ENCODE results near the gene LAMTOR5.
A peak's percentile ranks its signal among the peaks of the same experiment; 100 is the strongest.
"Not testable (repeated sequence)": the region's sequence is repeated elsewhere in the genome, so short reads cannot be mapped to it uniquely, and the experiment has no call there.

Gene LAMTOR5

DNA sequence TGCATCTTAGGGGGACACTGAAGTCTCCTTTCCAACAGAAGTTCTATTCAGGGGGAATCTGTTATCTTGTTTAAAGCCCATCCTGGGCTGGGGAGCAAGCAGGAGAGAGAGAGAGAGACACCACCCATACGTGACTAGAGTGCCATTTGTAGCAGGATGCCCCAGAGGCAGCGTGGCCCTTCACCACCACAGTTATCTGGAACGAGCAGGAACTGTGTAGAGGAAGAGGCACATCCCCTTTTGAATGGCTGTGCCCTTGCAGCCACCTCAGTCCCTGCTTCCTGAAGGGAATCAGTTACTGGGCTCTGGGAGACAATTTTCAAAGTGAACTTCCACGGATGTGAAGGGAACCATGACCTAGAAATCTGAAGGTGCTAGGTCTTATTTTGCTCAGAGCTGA lies 19.4 kb upstream of the LAMTOR5 start:
- DNase-seq (ENCODE audit: low spot score), result no peak

DNA sequence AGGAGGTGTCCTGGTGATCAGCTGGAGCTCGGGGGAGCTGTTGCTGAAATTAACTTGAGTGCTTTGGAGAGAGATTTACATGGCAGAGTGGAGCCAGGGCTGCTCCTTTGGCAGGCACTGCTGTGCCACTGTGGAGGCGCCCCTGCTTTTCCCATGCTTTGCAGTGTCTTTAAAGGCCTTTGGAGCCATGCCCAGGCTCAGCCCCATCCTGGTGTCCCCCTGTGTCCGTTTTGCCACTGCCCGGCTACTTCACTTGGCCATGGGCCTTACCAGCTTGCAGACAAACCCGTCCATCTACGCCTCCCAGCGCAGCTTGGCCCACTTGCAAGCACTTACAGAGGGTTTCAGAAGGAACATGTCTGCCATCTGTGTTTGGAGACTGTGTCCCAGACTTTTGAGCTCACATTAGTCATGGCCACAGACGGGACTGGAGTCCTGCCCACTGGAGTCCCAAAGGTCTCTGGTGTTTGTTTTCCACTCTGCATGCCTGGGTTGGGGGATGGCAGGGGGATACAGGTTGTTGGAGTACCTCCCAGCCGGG lies 18.2 kb upstream of the LAMTOR5 start:
- no peak for DNase-seq (ENCODE audit: low spot score)

DNA sequence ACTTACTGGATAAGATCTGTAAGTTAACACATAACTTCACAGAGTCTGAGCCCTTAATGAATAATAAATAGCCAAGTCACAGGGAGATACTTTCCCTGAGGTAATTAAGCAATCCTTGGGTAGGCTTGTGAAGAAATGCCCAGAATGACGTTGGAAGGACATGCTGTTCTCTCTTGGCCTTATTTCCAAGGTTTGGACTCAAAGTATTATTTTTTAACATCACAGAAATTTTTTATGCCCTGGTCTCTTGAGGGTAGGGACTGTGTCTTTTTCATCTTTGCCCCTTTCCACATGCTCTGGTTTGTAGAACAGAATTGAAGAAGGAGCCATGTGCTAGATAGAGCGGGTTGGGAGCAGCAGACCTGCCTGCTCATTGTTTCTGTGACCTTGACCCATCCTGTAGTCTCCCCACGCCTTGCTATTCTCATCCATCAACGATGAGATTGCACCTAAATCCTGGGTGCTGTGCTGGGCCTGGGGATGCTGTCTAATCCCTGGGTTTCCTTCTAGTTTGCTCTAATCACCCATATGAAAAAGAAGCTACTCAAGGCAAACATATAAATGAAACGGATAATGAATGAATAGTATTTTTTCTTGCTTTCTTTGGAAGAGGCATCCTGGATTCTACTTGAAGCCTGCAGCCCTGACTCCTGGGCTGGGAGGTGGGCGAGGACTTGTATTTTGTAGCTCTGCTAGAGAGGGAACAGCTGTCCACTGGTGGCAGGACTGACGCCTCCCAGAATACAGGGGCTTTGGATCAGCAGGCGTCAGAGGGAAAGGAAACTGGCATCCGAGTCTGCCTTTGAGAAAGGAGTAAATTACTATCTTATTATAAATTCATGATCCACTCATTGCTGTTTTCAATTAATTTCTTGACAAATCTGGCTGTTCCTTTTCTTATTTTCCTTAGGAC lies 17.5 kb upstream of the LAMTOR5 start:
- no peak for DNase-seq (ENCODE audit: low spot score)

DNA sequence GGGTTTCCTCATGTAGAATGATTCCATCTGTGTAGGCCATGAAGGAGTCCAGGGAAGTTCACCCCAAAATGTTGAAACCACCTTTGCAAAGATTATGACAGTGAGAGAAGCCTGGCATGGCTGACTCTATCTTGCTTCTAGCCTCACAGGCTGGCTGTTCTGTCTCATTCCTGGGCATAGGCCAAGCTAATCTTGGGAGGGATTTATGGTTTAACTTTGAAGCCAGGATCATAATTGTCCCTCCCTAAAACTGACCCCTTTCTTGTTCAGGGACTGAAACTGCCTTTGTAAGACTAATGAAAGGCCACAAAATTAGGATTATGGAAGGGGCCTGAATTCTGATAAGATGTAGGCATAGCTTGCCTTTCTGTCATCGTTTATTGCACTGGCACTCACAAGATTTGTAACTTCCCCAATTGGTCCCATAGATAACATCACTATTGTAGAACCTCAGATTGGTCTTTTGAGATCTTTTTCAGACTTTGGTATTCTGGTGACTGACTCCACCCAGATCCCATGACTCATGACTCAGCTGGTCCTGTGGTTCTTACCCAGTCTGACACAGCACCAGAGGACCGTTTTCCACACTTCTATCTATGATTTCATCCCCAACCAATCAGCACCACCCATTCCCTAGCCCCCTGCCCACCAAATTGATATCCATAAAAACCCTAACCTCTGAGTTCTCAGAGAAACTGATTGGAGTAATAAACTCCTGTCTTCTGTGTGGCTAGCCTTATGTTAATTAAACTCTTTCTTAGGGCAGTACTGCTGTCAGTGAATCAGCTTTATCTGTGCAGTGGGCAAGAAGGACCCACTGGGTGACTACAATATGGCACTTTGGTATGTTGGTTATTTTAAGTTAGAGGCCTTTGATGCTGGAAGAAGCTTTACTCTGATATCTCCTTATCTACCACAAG lies 13.6 kb upstream of the LAMTOR5 start:
- DNase-seq (ENCODE audit: low spot score), result no peak

DNA sequence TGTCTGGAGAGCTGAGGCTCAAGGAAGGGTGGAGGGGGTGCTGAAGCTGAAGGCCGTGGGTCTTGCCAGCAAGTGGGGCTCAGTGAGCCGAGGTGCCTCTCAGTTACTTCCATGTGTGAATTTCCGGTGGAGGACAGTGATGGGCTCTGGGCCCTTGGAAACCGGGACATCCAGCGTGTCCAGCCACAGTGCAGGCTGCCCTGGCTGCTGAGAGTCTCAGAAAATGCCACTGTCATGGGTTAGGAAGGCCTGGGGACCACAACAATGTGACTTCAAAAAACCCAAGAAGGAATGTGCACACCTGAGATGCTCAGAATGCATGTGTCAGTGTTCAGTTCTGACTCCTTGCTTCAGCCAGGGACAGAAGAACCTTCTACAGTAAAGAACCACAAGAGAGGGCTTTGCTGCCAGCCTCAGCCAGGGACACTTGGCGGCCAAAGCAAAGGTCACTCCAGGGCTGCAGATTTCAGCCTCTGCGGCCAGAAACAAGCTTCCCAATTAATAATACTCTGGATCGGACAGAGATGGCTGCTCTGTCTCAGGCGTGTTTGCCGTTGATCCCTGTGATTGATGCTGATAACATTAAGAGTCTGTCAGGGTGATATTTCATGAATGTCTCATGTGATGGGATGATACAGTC lies 12.6 kb upstream of the LAMTOR5 start:
- no peak for DNase-seq (ENCODE audit: low spot score)

DNA sequence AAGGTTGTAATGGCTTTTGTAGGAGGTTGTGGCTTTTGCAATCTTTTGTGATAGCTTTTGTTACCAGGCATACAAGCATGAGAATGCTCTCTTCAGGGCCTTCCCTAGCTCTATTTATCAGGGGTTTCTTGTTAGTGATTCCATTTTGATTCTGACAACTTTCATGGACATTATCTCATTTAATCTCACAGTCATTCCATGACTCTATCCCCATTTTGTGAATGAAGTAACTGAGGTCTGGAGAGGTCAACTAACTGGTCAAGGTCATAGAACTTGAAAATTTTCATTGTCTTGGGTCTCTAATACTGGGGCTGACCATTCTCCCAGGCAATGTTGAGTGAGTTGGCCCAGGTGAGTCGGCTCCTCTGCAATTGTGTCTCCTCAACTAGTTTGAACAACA lies 11.2 kb upstream of the LAMTOR5 start:
- DNase-seq (ENCODE audit: low spot score), result no peak

DNA sequence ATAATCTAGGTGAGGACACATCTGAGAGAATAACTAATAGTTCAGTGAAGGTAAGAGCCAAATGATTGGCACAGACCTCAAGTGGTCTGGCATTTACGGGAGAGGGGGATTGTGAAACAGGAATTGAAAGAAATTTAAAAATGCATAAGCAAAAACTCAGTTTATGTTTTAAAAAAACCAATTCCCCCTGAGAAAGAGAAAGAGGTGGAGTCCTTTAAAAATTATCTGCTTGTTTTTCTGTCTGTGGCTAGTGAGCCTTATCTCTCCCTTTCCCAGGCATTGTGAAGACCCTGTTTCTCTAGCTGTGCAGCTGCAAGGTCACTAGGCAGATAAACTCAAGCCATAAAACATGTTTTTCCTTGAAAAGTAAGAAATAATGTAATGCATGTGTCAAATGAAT lies 5.6 kb upstream of the LAMTOR5 start:
- DNase-seq (ENCODE audit: low spot score), result not testable (repeated sequence)

DNA sequence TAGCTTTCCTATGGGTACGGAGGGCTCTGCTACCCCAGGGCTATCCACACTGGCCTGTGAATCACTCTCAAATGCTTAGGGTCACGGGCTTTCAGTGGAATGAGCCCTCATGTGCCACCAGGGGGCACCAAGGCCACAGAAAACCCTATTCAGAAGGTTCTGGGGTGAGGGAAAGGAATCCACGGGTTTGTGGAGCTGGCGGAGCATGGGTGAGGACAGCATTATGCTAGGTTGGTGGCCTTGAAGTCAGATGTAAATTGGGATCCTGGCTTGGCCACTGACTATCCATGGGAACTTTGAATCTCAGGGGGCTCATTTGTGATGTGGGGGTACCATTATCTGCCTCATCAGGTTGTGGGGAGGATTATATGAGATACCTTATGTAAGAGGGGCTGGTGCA lies 5.1 kb upstream of the LAMTOR5 start:
- peak; percentile 61 for DNase-seq (ENCODE audit: low spot score)

DNA sequence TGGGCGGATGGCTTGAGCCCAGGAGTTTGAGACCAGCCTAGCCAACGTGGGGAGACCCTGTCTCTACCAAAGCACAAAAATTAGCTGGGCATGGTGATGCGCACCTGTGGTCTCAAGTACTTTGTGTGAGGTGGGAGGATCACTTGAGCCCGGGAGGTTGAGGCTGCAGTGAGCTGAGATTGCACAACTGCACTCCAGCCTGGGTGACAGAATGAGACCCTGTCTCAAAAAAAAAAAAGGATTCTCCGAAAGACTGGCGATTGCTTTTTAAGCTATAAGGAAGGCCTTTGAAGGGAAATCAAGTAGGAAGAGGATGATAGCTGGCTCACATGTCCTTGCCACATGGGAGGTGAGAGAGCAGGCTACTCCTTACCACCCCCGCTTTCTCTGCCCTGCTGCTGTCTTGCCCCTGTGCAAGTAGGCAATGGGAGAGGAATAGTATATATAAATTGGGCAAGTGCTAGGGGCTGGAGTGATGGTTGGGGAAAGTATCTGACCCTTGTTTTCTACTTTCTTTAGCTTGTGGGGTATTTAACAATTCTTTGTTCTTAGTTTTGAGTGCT lies 3.8 kb upstream of the LAMTOR5 start:
- no peak for DNase-seq (ENCODE audit: low spot score)

DNA sequence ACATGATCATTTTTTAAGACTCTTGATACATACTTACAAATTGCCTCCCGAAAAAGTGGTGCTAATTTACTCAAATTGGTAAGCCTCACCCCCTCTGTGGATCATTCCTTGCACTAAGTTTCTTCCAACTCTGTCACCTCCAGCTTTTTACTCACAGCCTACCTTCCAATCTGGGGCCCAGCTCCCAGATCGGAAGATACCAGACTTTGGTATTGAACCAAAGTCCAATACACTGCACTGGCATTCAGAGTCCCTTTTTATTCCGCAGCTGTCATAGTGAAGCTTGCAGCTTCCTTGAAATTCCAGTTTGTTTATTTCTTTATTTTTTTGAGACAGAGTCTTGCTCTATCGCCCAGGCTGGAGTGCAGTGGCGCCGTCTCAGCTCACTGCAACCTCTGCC lies 1.8 kb upstream of the LAMTOR5 start:
- no peak for DNase-seq (ENCODE audit: low spot score)

DNA sequence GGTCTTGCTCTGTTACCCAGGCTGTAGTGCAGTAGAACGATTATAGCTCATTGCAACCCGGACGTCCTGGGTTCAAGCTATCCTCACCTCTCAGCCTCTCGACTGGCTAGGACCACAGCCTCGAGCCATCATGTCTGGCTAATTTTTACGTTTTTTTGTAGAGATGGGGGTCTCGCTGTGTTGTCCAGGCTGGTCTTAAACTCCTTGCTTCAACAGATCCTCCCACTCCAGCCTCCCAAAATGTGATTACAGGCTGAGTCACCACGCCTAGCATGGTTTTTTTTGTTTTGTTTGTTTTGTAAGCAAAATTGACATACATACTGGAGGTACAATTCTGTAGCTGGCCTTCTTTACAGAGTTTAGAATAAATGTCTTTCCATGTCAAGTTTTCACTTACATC lies 994 bp upstream of the LAMTOR5 start:
- no peak for DNase-seq (ENCODE audit: low spot score)

DNA sequence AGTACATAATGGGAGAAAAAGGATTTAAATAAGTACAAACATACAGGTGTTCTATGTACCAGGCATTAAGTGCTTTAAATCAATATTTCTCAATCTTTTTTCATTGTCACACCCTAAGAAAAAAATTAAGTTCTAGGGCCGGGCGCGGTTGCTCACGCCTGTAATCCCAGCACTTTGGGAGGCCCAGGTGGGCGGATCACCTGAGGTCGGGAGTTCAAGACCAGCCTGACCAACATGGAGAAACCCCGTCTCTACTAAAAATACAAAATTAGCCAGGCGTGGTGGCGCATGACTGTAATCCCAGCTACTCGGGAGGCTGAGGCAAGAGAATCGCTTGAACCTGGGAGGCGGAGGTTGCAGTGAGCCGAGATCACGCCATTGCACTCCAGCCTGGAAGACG lies 1.1 kb downstream of the LAMTOR5 start:
- DNase-seq (ENCODE audit: low spot score), result not testable (repeated sequence)

DNA sequence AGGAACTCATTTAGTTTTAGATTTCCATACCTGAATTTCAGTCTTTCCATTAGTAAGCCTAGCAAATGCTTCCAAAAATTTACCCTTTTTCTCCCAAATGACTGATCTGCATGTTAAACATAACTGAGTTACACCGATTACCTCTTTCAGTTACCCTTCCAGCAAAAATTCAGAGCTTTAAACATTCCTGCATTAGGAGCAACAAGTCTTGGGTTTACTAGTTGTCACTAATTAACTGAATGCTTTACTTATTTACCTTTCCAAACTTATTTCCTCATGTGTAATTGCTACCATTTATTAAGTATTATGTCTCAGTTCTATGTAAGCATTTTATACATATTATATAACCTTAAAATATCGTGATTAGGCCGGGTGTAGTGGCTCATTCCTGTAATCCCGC lies 3.1 kb downstream of the LAMTOR5 start:
- DNase-seq (ENCODE audit: low spot score), result no peak

DNA sequence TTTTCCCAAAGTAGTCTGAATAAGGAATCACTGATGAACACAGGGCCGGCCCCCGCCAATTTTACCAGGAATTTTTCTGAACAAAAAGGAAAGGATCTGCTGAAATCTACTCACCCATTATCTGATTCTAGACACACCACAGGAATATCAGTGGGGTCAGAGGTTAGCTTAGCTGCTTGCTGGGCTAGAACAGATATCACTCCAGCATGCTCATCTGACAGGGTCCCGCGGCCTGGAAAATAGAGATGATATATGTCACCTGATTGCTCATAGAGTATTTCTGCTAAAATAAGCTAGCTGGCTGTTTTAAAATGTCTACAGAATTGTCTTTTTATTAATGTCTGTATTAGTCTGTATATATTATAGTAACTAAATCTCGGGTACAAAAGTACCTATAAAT lies 3.7 kb downstream of the LAMTOR5 start:
- DNase-seq (ENCODE audit: low spot score), result no peak

DNA sequence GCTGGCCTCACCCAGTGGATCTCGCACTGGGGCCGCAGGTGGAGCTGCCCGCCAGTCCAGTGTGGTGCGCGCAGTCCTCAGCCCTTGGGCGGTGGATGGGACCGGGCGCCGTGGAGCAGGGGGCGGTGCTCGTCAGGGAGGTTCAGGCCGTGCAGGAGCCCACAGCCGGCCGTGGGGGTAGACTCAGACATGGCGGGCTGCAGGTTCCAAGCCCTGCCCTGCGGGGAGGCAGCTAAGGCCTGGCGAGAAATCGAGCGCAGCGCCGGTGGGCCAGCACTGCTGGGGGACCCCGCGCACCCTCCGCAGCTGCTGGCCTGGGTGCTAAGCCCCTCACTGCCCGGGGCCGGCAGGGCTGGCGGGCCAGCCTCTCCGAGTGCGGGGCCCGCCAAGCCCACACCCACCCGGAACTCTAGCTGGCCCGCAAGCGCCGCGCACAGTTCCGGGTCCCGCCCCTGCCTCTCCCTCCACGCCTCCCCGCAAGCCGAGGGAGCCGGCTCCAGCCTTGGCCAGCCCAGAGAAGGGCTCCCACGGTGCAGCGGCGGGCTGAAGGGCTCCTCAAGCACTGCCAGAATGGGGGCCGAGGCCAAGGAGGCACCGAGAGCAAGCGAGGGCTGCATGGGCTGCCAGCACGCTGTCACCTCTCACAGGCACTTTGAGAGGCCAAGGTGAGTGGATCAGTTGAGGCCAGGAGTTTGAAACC lies 11.1 kb downstream of the LAMTOR5 start:
- not testable (repeated sequence) for DNase-seq (ENCODE audit: low spot score)

DNA sequence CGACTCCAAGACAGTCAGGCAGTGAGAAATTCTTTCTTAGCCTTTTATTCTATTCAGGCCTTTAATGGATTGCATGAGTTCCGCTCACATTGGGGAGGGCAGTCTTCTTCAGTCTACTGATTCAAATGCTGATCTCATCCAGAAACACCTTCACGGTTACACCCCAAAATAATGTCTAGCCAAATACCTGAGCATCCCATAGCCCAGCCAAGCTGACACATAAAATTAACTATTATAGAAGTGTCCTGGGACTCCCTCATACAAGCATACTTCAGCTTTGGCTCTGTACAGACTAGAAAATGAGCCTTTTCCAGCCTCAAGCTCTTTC lies 13.0 kb downstream of the LAMTOR5 start:
- no peak for DNase-seq (ENCODE audit: low spot score)

DNA sequence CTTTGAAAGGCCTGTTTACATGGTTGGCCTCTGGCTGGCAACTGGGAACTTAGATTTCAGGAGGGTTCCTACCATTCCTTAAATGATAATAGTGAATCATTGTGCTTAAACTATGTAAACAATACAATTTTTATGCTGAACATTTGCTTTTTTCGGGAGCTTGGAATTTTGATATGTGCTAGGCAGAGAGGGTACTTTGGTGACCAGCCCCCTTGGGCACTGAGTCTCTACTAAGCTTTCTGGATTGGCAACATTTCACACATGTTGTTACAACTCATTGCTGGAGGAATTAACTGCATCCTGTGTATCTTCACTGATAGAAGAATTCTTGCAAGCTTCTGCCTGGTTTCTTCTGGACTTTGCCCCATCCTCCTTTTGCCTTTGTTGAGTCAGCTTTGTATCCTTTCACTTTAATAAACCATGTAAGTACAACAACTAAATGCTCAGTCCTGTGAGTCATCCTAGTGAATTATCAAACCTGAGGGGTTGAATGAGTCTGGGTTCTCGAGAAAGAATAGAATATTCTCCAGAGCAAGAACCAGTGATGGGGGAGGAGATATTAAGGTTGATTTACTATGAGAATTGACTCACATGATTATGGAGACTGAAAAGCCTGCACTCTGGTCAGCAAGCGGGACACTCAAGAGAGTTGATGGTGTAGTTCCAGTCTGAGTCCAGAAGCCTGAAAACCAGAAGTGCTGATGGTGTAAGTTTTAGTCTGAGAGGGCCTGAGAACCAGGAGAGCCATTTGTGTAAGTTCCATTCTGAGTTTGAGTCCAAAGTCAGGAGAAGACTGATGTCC lies 13.6 kb downstream of the LAMTOR5 start:
- DNase-seq (ENCODE audit: low spot score), result no peak

DNA sequence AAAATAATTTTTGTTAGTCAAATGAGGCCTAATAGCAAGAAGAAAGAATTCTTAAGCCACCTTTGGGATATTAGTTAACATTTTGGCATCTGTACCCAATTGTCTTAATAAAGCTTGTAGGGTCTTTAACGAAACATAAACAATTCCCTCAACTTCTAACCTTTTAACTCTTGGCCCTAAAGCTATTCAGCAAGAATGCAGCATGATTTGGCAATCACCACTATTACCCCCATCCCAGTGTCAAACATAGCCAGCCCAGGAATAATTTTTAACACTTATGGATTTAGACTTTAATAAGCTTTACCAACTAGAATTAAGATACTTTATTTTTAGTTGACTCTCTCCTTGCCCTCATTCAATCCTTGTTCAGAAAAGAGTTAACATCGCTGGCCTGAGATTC lies 14.2 kb downstream of the LAMTOR5 start:
- DNase-seq (ENCODE audit: low spot score), result no peak

DNA sequence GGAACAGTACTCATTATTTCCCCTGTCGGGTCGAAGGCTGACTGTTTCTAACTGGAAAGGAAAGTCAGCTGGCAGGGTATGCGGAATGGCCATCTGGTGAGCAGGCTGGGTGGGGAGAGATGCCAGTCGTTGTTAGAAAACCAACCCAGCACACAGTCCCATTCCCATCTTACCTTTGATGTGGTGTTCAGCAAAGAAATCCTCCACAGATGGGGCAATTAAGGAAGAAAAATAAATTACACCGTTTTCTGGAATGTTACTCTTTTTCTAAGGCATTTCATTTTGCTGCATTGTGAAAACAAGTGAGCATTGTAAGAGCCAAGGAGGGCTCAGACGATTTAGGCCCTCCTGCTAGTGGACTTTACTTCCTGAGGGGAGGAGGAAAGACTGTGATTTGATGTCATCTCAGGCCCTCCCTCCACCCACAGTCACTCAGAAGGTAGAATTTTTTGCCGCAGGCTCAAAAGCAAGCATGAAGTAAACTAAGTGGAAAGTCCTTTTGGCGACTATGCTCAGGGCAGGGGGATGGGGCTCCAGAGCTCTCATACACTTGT lies 16.7 kb downstream of the LAMTOR5 start, which contains the start of gene SLC16A4:
Gene SLC16A4, minus strand, starts transcription at position 335 of the 554 bp plus-strand sequence. CDS start 1,703 bp downstream, outside the sequence.
- DNase-seq (ENCODE audit: low spot score), result no peak

DNA sequence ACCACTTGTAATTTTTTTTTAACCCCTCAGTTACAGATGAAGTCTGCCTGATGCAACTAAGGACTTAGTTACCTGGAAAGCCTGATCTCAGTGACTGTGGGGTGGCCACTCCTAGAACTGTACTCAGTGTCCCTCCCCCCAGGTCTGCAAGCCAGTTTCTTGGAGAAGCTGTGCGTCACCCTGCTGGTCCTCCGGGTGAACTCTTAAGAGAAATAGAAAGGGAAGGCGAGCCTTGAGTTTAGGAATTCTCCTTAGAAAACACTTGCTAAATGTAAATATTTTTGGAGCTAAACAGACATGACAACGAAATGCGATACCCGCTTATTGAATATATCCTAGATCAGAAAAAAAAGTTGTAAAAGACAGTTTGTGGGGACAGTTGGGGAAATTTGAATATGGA lies 17.4 kb downstream of the LAMTOR5 start:
- DNase-seq (ENCODE audit: low spot score), result no peak
